Activated CD8-positive, alpha-beta T cell treated with anti-CD3 and anti-CD28 coated beads for 36 hours (primary cell): ENCODE results near the gene FABP6. TPM values are rescaled to one million over a fixed set of nuclear protein-coding genes. Genes with fewer than 3 reads are reported as not detected.

Experiments
- ATAC-seq: fragments of 200-7000 bp; cut with Tn5 transposase; one replicate; pipeline ENCODE4 v1.10.0; 2021; ENCODE audit warnings: mild to moderate bottlenecking, moderate library complexity
- CTCF ChIA-PET: fragments of 350-600 bp; sonication (Branson Sonifier 250); formaldehyde crosslinking; loops from one replicate; lab custom pipeline; 2021; ENCODE audit warnings: antibody characterized with exemption; lab: Charles Lee
- POLR2A ChIA-PET: fragments of 350-600 bp; sonication (Branson Sonifier 250); formaldehyde crosslinking; loops from one replicate; lab custom pipeline; 2021; ENCODE audit warnings: antibody characterized with exemption; lab: Charles Lee
- DNase-seq: peaks from one replicate; pipeline ENCODE4 v3.0.0-alpha.2; 2020
- H3K27ac Mint-ChIP-seq: one replicate; pipeline ENCODE4 v1.8.0; 2021; ENCODE audit warnings: mild to moderate bottlenecking, mixed read lengths
- H3K27me3 Mint-ChIP-seq: one replicate; pipeline ENCODE4 v1.8.0; 2021; ENCODE audit warnings: mixed read lengths
- H3K36me3 Mint-ChIP-seq: one replicate; pipeline ENCODE4 v1.8.0; 2021; ENCODE audit warnings: low read depth, mixed read lengths
- H3K4me1 Mint-ChIP-seq: one replicate; pipeline ENCODE4 v1.8.0; 2021; ENCODE audit warnings: low read depth, mixed read lengths
- H3K4me3 Mint-ChIP-seq: one replicate; pipeline ENCODE4 v1.8.0; 2021; ENCODE audit warnings: mild to moderate bottlenecking, moderate library complexity, mixed read lengths
- H3K9me3 Mint-ChIP-seq: one replicate; pipeline ENCODE4 v1.8.0; 2021; ENCODE audit warnings: mixed read lengths
- intact Hi-C: fragments of 100-400 bp; cut with micrococcal nuclease; formaldehyde crosslinking; loops from one replicate; pipeline ENCODE4 v1.10.0; 2022
- total RNA-seq, 2 experiments: library from RNA; stranded (reverse); gene quantifications; one replicate each; pipeline ENCODE4 v1.2.3, GENCODE V29; 2021
- TF ChIP-seq, protein P1 (sequence below): fragments of 200-600 bp; IDR thresholded peaks from one replicate; pipeline ENCODE4 v1.8.0; 2022; ENCODE audit warnings: antibody characterized with exemption, mild to moderate bottlenecking

The FABP6 gene
- total RNA-seq, 2 experiments from 2014 or later, result not detected

DNA sequence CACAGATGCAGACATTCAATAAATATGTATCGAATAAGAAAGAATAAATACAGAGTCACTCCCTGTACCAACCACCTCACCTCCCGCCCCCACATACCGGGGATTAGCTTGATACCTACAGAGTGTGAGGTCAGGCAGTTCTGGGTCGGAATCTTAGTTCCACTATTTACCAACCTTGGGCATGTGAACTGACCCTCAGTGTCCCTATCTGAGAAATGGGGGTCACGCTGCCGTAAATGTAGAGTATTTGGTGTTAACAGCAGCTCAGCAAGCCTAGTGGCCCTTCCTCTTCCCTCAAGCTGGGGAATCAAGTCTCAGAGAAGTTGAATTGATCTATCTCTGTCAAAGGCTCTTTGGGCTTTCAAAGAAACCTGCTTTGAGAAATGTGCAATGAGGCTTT lies 57.6 kb downstream of the FABP6 start:
- H3K36me3 Mint-ChIP-seq, result no peaks in the 10 kb centered on the region
- ATAC-seq (no peak), DNase-seq (no peak)
- H3K4me3 Mint-ChIP-seq, result no peak overlapping the region
- POLR2A ChIA-PET, result no interaction called here
- intact Hi-C loops, result no loop called here
- no peaks in the 10 kb centered on the region for H3K9me3 Mint-ChIP-seq
- H3K4me1 Mint-ChIP-seq, result no peaks in the 10 kb centered on the region
- TF ChIP-seq, protein P1, sequence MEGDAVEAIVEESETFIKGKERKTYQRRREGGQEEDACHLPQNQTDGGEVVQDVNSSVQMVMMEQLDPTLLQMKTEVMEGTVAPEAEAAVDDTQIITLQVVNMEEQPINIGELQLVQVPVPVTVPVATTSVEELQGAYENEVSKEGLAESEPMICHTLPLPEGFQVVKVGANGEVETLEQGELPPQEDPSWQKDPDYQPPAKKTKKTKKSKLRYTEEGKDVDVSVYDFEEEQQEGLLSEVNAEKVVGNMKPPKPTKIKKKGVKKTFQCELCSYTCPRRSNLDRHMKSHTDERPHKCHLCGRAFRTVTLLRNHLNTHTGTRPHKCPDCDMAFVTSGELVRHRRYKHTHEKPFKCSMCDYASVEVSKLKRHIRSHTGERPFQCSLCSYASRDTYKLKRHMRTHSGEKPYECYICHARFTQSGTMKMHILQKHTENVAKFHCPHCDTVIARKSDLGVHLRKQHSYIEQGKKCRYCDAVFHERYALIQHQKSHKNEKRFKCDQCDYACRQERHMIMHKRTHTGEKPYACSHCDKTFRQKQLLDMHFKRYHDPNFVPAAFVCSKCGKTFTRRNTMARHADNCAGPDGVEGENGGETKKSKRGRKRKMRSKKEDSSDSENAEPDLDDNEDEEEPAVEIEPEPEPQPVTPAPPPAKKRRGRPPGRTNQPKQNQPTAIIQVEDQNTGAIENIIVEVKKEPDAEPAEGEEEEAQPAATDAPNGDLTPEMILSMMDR, result no peak
- H3K27me3 Mint-ChIP-seq, result no peaks in the 10 kb centered on the region
- H3K27ac Mint-ChIP-seq, result no peak overlapping the region
- CTCF ChIA-PET, result no interaction called here

DNA sequence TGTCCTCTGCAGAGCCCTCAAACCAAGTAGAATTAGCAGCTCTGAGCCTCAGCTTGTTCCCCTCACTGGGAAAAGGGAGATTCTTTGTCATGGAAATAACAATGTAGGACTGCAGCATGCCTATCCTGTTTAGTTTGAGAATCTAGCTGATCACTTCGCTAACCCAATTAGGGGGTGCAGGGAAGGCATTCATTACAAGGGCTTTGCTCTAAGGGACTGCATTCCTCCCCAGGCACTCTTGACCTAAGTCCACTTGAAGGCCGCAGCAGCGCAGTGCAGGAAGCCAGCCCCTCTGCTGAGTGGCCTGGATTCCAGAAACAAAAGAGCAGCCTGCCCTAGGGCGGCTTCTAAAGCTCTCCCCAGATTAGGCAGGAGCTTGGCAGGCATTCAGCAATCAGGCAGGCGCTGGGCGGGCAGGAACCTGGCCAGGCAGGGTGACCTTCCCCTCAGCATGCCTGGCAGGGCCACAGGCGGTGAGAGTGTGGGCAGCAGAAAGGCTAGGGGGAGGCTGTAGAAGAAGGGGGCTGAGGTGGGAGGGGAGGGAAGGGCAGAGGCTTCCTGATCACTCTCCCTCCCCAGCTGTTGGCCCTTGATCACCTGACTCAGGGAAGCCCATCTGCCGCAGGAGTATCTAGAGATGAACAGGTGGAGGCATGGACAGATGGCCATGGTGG lies 58.2 kb downstream of the FABP6 start:
- H3K27me3 Mint-ChIP-seq, result no peaks in the 10 kb centered on the region
- ChIA-PET POLR2A (no interaction called here), CTCF (no interaction called here)
- H3K27ac Mint-ChIP-seq, result no peak overlapping the region
- no peaks in the 10 kb centered on the region for H3K36me3 Mint-ChIP-seq
- TF ChIP-seq, protein P1, result no peak
- DNase-seq (no peak), ATAC-seq (no peak)
- no peaks in the 10 kb centered on the region for H3K4me1 Mint-ChIP-seq
- H3K9me3 Mint-ChIP-seq, result no peaks in the 10 kb centered on the region
- intact Hi-C loops, result no loop called here
- H3K4me3 Mint-ChIP-seq, result no peak overlapping the region

Other genes starting within 250 kb of the FABP6 start
- gene TTC1, start 220.4 kb upstream of the FABP6 start, total RNA-seq, result 10 to 100 TPM; 50.2 to 57.5 TPM
- 10 to 100 TPM; 16.0 to 17.5 TPM for gene PWWP2A, start 110.1 kb upstream of the FABP6 start, total RNA-seq
- gene CCNJL, start 83.1 kb downstream of the FABP6 start, total RNA-seq, result not detected
- not detected for gene C1QTNF2, start 141.1 kb downstream of the FABP6 start, total RNA-seq
- gene FAM200C, start 170.5 kb downstream of the FABP6 start, total RNA-seq, result under 1 TPM; 0.83 to 0.97 TPM
- 10 to 100 TPM; 38.4 to 40.9 TPM for gene SLU7, start 189.6 kb downstream of the FABP6 start, total RNA-seq
- 100 to 1,000 TPM; 132 to 139 TPM for gene PTTG1, start 192.3 kb downstream of the FABP6 start, total RNA-seq